ENCODE results near the gene CEND1.
"Not testable (repeated sequence)": the region's sequence is repeated elsewhere in the genome, so short reads cannot be mapped to it uniquely, and the experiment has no call there.

The CEND1 gene

DNA sequence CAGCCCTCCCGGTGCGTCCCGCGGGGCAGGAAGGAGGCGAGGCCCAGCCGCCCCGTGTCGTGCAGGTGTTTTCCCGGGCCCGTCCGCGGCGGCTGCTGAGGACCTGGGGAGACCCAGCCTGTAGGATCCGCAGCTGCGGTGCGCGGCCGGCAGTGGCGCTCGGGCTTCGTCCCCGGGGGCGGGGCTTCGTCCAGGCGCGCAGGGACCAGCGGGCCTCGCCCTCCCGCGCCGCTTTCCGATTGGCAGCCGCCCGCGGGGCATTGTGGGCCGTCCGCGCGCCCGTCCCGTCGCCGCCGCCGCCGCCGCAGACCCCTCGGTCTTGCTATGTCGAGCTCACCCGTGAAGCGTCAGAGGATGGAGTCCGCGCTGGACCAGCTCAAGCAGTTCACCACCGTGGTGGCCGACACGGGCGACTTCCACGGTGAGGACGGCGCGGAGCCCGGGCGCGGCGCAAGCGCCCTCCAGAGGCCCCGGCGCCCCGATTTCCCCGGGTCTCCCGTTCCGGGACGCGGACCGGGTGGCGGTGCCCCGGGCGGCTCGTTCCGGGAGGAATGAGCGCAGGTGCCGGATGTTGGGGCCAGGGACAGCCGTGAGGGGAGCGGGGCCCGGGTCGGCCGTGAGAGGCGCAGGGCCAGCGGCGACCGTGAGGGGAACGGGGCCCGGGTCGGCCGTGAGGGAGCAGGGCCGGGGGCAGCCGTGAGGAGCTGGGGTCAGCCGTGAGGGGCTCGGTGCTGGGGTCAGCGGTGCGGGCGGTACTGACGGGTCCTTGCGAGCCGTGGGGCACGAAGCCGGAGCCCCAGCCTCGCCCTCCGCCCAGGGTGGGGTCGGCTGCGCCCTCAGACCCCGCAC, 42.5 kb downstream of the CEND1 start, which contains the start of gene TALDO1:
Gene TALDO1, plus strand, starts transcription at position 307 of the 849 bp plus-strand sequence. Its CDS starts 18 bp downstream, at position 325.
- H3K27ac ChIP-seq (ENCODE audit: low read length): peak within 1 kb of the TSS; percentile 55
- peak within 1 kb of the TSS; percentile 63 to 68 for H3K9ac ChIP-seq (ENCODE audit: low read length in 2 of 2)
- H3K36me3 ChIP-seq (ENCODE audit: control insufficient read depth in 2 of 2, insufficient read depth in 2 of 2, low read length in 2 of 2): peaks cover 0 to under 1% of the 10 kb centered on the region in 2 donors
- no peaks in the 10 kb centered on the region for H3K27me3 ChIP-seq (ENCODE audit: control insufficient read depth in 1 of 2, insufficient read depth in 2 of 2, low read length in 2 of 2)
- H3K9me3 ChIP-seq (ENCODE audit: control insufficient read depth in 2 of 2, low read length in 2 of 2): no peaks in the 10 kb centered on the region
- peaks cover 30% of the 10 kb centered on the region for H3K4me1 ChIP-seq (ENCODE audit: control insufficient read depth, insufficient read depth, low read length)
- peak within 1 kb of the TSS; percentile 70 to 83 for H3K4me3 ChIP-seq (ENCODE audit: low read length in 2 of 2)

DNA sequence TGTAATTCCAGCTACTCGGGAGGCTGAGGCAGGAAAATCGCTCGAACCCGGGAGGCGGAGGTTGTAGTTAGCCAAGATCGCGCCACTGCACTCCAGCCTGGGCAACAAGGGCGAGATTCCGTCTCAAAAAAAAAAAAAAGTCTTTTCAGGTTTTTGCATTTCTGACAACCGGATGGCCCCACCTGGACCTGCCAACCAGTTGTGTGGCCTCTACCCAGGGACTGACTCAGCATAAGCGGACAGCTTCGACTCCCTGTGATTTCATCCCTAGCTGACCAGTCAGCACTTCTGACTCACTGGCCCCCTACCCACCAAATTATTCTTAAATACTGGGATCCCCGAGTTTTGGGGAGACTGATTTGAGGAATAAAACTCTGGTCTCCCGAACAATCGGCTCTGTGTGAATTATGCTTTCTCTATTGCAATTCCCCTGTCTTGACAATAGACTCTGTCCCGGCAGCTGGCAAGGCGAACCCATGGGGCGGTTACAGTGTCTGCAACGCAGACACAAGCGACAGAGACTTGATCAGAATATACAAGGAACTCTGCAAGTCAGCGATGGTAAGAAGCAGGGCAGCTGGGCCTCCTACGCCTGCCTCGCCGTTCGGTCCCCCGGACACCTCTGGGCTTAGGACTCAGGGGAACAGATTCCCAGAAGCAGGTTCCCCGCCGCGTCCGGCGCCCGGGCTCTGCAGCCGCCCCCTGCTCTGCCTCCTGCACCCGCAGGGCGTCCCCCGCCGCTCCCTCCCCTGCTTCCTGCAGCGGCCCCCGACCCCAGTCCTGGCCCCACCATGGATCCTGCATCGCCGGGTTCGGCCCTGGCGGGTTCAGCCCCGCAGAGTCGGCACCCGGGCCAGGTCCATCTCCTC, 43.4 kb downstream of the CEND1 start:
- Histone ChIP-seq H3K4me3 (ENCODE audit: low read length in 2 of 2) (peak overlapping the region; percentile 69 to 83), H3K4me1 (ENCODE audit: control insufficient read depth, insufficient read depth, low read length) (peaks cover 30% of the 10 kb centered on the region), H3K27me3 (ENCODE audit: control insufficient read depth in 1 of 2, insufficient read depth in 2 of 2, low read length in 2 of 2) (no peaks in the 10 kb centered on the region), H3K9ac (ENCODE audit: low read length in 2 of 2) (peak overlapping the region; percentile 60 to 63), H3K36me3 (ENCODE audit: control insufficient read depth in 2 of 2, insufficient read depth in 2 of 2, low read length in 2 of 2) (no peaks in the 10 kb centered on the region), H3K27ac (ENCODE audit: low read length) (peak overlapping the region; percentile 55), H3K9me3 (ENCODE audit: control insufficient read depth in 2 of 2, low read length in 2 of 2) (no peaks in the 10 kb centered on the region)

DNA sequence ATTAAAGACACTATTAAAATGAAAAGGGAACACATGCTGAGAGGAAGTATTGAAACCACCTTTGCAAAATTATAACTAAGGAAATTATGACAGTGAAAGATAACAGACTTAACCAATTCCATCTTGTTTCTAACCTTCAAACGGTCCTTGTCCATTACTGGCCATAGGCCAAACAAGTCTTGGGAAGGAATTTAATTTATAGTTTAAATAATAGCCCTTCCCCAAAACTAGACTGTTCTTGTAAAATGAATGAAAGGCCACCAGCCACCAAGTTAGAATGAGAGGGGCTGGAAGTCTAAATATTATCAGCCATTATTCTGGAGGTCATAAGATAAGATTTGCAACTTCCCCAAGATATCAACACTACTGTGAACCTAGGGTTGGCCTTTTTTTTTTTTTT, 44.5 kb downstream of the CEND1 start:
- Histone ChIP-seq H3K9me3 (ENCODE audit: control insufficient read depth in 2 of 2, low read length in 2 of 2) (no peaks in the 10 kb centered on the region), H3K9ac (ENCODE audit: low read length in 2 of 2) (no peak overlapping the region), H3K27me3 (ENCODE audit: control insufficient read depth in 1 of 2, insufficient read depth in 2 of 2, low read length in 2 of 2) (no peaks in the 10 kb centered on the region), H3K27ac (ENCODE audit: low read length) (no peak overlapping the region), H3K36me3 (ENCODE audit: control insufficient read depth in 2 of 2, insufficient read depth in 2 of 2, low read length in 2 of 2) (no peaks in the 10 kb centered on the region), H3K4me1 (ENCODE audit: control insufficient read depth, insufficient read depth, low read length) (peaks cover 30% of the 10 kb centered on the region), H3K4me3 (ENCODE audit: low read length in 2 of 2) (no peak overlapping the region)

DNA sequence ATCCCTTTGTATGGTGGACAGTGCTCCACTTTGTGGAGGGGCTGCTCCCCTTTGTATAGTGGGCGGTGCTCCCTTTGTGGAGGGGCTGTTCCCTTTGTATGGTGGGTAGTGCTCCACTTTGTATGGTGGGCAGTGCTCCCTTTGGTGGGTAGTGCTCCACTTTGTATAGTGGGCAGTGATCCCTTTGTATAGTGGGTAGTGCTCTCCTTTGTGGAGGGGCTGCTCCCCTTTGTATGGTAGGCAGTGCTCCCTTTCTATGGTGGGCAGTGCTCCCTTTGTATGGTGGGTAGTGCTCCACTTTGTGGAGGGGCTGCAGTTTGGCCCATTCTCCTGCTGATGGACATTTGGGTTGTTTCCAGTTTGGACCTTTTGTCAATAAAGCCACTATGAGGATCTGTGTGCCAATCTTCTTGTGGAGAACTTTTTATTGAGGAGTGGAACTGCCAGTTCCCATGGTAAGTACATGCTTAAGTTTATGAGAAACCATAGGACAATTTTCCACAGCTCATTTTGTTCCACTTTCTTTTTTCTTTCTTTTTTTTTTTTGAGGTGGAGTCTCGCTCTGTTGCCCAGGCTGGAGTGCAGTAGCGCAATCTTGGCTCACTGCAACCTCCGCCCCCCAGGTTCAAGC, 47.2 kb downstream of the CEND1 start:
- Histone ChIP-seq H3K4me1 (ENCODE audit: control insufficient read depth, insufficient read depth, low read length) (peaks cover 11% of the 10 kb centered on the region), H3K4me3 (ENCODE audit: low read length in 2 of 2) (no peak overlapping the region), H3K9me3 (ENCODE audit: control insufficient read depth in 2 of 2, low read length in 2 of 2) (no peaks in the 10 kb centered on the region), H3K9ac (ENCODE audit: low read length in 2 of 2) (no peak overlapping the region), H3K36me3 (ENCODE audit: control insufficient read depth in 2 of 2, insufficient read depth in 2 of 2, low read length in 2 of 2) (no peaks in the 10 kb centered on the region), H3K27me3 (ENCODE audit: control insufficient read depth in 1 of 2, insufficient read depth in 2 of 2, low read length in 2 of 2) (no peaks in the 10 kb centered on the region), H3K27ac (ENCODE audit: low read length) (no peak overlapping the region)

DNA sequence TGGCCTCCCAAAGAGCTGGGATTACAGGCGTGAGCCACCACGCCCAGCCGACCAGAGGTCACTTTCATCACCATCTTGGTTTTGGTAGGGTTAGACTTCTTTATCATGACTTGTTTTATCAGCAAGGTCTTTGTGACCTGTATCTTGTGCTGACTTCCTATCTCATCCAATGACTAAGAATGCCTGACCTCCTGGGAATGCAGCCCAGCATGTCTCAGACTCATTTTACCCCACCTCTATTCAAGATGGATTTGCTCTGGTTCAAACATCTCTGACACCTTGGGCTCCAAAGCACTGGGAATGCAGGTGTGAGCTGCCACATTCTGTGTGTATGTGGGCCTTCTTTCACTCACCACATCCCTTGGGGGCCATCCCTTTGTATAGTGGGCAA, 47.7 kb downstream of the CEND1 start:
- Histone ChIP-seq H3K36me3 (ENCODE audit: control insufficient read depth in 2 of 2, insufficient read depth in 2 of 2, low read length in 2 of 2) (no peaks in the 10 kb centered on the region), H3K9ac (ENCODE audit: low read length in 2 of 2) (no peak overlapping the region), H3K27ac (ENCODE audit: low read length) (no peak overlapping the region), H3K4me1 (ENCODE audit: control insufficient read depth, insufficient read depth, low read length) (peaks cover 9% of the 10 kb centered on the region), H3K4me3 (ENCODE audit: low read length in 2 of 2) (no peak overlapping the region), H3K9me3 (ENCODE audit: control insufficient read depth in 2 of 2, low read length in 2 of 2) (no peaks in the 10 kb centered on the region), H3K27me3 (ENCODE audit: control insufficient read depth in 1 of 2, insufficient read depth in 2 of 2, low read length in 2 of 2) (peaks cover 0 to 3% of the 10 kb centered on the region in 2 donors)

DNA sequence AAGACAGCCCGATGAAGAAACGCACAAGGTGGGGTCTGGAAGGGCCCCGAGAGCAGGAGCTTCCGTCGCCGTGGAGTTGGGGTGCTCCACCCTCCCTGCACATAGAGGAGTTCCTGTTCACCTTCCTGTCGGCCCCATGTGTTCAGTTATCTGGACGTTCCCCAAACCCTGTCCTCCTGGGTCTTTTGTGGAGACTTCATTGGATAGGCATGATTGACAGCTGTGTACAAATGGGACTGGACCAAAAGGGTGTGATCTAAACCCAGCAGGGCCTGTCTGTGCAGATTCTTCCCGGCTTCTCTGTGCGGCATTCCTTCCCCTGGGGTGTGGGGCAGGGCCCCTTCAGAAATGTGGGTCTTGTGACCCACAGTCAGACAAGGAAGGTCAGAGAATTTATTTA, 52.0 kb downstream of the CEND1 start:
- H3K4me1 ChIP-seq (ENCODE audit: control insufficient read depth, insufficient read depth, low read length); H3K9ac ChIP-seq (ENCODE audit: low read length in 2 of 2); H3K27ac ChIP-seq (ENCODE audit: low read length): not testable (repeated sequence)

DNA sequence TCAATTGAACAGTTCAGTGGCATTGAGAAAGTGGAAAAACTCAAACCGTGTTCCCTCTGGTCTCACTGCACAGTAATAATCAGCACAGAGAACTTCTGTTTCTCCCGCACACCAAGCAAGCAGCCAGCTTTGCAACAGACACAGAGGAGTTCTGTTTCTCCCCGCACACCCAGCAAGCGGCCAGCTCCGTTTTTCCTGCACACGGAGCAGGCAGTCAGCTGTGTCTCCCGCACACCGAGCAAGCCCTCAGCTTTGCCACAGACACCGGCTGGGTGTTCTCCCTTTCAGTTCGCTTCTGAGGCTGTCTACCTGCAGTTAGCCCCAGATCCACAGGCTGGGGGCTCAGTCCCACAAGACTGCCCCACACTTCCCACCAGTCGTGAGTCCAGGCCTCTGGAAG, 52.5 kb downstream of the CEND1 start:
- Histone ChIP-seq H3K27ac (ENCODE audit: low read length) (no peak overlapping the region), H3K36me3 (ENCODE audit: control insufficient read depth in 2 of 2, insufficient read depth in 2 of 2, low read length in 2 of 2) (no peaks in the 10 kb centered on the region), H3K9ac (ENCODE audit: low read length in 2 of 2) (no peak overlapping the region), H3K9me3 (ENCODE audit: control insufficient read depth in 2 of 2, low read length in 2 of 2) (no peaks in the 10 kb centered on the region), H3K4me1 (ENCODE audit: control insufficient read depth, insufficient read depth, low read length) (no peaks in the 10 kb centered on the region), H3K4me3 (ENCODE audit: low read length in 2 of 2) (no peak overlapping the region), H3K27me3 (ENCODE audit: control insufficient read depth in 1 of 2, insufficient read depth in 2 of 2, low read length in 2 of 2) (peaks cover 0 to 3% of the 10 kb centered on the region in 2 donors)

More for the DNA sequence above, 52.0 kb downstream of the CEND1 start:
- H3K36me3 ChIP-seq (ENCODE audit: control insufficient read depth in 2 of 2, insufficient read depth in 2 of 2, low read length in 2 of 2); H3K4me3 ChIP-seq (ENCODE audit: low read length in 2 of 2); H3K27me3 ChIP-seq (ENCODE audit: control insufficient read depth in 1 of 2, insufficient read depth in 2 of 2, low read length in 2 of 2); H3K9me3 ChIP-seq (ENCODE audit: control insufficient read depth in 2 of 2, low read length in 2 of 2): not testable (repeated sequence)
